Right renal cortex interstitium (tissue), 3 donors: Measurements from ENCODE around the gene PSMD3. TPM values are rescaled to one million over a fixed set of nuclear protein-coding genes. Genes with fewer than 3 reads are reported as not detected.
"Not testable (repeated sequence)": the region's sequence is repeated elsewhere in the genome, so short reads cannot be mapped to it uniquely, and the experiment has no call there.

ENCODE experiments used
- DNase-seq, 3 donors: peaks; one replicate each; pipeline ENCODE4 v3.0.0-alpha.2; 2013; ENCODE audit warnings: low read depth in 3 of 3, low spot score in 2 of 3
- polyA plus RNA-seq, 3 donors: library from polyadenylated mRNA; unstranded; fragments of 120-200 nt; gene quantifications; one replicate each; pipeline ENCODE4 v1.2.1, GENCODE V29; 2013; ENCODE audit not compliant: insufficient read length in 3 of 3

The PSMD3 gene
- polyA plus RNA-seq, 3 donors = 109 to 119 (median 109) TPM

GRCh38 chr17:39995438-39995837 lies 14.8 kb downstream of the PSMD3 start:
- DNase-seq = no peak

GRCh38 chr17:39996162-39996561 lies 15.6 kb downstream of the PSMD3 start:
- DNase-seq = no peak

GRCh38 chr17:39996800-39997199 lies 16.2 kb downstream of the PSMD3 start:
- no peak for DNase-seq

- DNase-seq = no peak
Observed at GRCh38 chr17:39997543-39997942, 16.9 kb downstream of the PSMD3 start.

- DNase-seq = no peak
Observed at GRCh38 chr17:39999067-39999466, 18.5 kb downstream of the PSMD3 start.

GRCh38 chr17:40000161-40000560 lies 19.6 kb downstream of the PSMD3 start:
- DNase-seq = no peak

- not testable (repeated sequence) for DNase-seq
Observed at GRCh38 chr17:40001335-40001734, 20.7 kb downstream of the PSMD3 start.

- DNase-seq = no peak
Observed at GRCh38 chr17:40004072-40004471, 23.5 kb downstream of the PSMD3 start.

GRCh38 chr17:40004712-40005111 lies 24.1 kb downstream of the PSMD3 start:
- no peak for DNase-seq

- no peak for DNase-seq
Observed at GRCh38 chr17:40005520-40005919, 24.9 kb downstream of the PSMD3 start.

- DNase-seq = not testable (repeated sequence)
Observed at GRCh38 chr17:40010946-40011500, 30.4 kb downstream of the PSMD3 start.

- not testable (repeated sequence) for DNase-seq
Observed at GRCh38 chr17:40012017-40012647, 31.5 kb downstream of the PSMD3 start.

- DNase-seq = no peak
Observed at GRCh38 chr17:40014375-40014980, 33.9 kb downstream of the PSMD3 start.

GRCh38 chr17:40015005-40015997 lies 34.7 kb downstream of the PSMD3 start, which contains the start of gene CSF3:
CSF3 (plus strand) TSS chr17:40015440; CDS start chr17:40015475, 35 bp downstream.
- no peak for DNase-seq

GRCh38 chr17:40015998-40016985 lies 35.7 kb downstream of the PSMD3 start:
- no peak for DNase-seq

GRCh38 chr17:40017422-40018080 lies 36.9 kb downstream of the PSMD3 start:
- no peak for DNase-seq

- DNase-seq = no peak
Observed at GRCh38 chr17:40018211-40019121, 37.9 kb downstream of the PSMD3 start.
